ENCODE results near the gene SRPK3. TPM values are rescaled to one million over a fixed set of nuclear protein-coding genes. Genes with fewer than 3 reads are reported as not detected.

SRPK3 gene
- total RNA-seq, 1 donor: 0.36 TPM

DNA sequence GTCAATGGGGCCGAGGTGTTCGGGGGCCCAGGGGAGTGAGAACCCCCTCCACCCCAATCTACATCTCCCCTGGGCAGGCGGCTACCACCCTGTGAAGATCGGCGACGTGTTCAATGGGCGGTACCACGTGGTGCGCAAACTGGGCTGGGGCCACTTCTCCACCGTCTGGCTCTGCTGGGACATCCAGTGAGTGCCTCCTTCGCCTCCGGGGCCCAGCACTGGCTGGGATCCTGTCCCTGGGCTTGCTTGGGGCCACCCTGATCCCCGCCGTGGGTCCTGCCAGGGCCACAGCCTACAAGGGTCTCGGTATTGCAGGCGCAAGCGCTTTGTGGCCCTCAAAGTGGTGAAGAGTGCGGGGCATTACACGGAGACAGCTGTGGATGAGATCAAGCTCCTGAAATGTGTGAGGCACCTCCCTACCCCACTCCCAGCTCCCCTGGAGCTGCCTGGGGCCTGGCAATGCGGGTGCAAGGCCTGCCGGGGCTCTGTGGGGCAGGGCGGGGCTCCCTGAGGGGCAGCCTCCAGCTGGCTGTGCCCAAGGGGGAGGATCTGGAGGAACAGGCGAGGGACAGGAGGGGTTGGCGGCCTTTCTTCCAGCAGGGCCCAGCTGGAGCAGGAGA is 697 bp downstream of the SRPK3 start:
- no peaks in the 10 kb centered on the region for H4K20me1 ChIP-seq (ENCODE audit: insufficient read depth, low read length)
- H3K27me3 ChIP-seq (ENCODE audit: insufficient read depth, low read length): no peaks in the 10 kb centered on the region
- no peaks in the 10 kb centered on the region for H3K79me2 ChIP-seq (ENCODE audit: insufficient read depth, low read length)
- no peak overlapping the region for H3K4me2 ChIP-seq (ENCODE audit: insufficient read depth, low read length)
- no peak overlapping the region for H2AFZ ChIP-seq (ENCODE audit: low read length)
- TF ChIP-seq, protein P1, sequence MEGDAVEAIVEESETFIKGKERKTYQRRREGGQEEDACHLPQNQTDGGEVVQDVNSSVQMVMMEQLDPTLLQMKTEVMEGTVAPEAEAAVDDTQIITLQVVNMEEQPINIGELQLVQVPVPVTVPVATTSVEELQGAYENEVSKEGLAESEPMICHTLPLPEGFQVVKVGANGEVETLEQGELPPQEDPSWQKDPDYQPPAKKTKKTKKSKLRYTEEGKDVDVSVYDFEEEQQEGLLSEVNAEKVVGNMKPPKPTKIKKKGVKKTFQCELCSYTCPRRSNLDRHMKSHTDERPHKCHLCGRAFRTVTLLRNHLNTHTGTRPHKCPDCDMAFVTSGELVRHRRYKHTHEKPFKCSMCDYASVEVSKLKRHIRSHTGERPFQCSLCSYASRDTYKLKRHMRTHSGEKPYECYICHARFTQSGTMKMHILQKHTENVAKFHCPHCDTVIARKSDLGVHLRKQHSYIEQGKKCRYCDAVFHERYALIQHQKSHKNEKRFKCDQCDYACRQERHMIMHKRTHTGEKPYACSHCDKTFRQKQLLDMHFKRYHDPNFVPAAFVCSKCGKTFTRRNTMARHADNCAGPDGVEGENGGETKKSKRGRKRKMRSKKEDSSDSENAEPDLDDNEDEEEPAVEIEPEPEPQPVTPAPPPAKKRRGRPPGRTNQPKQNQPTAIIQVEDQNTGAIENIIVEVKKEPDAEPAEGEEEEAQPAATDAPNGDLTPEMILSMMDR (IDR thresholded peaks at IDR 0.05; ENCODE audit: extremely low read depth, low read depth, low read length): no peak
- H3K27ac ChIP-seq (ENCODE audit: low read depth, low read length): no peak overlapping the region
- H3K36me3 ChIP-seq (ENCODE audit: insufficient read depth, low read length): no peaks in the 10 kb centered on the region
- H3K4me3 ChIP-seq (ENCODE audit: insufficient read depth, low read length): no peak overlapping the region
- no peak for DNase-seq (ENCODE audit: insufficient read length, low spot score, missing footprints)
- peaks cover 2% of the 10 kb centered on the region for H3K4me1 ChIP-seq (ENCODE audit: insufficient read depth, low read length)
- H3K9me3 ChIP-seq (ENCODE audit: low read depth, low read length): no peaks in the 10 kb centered on the region

DNA sequence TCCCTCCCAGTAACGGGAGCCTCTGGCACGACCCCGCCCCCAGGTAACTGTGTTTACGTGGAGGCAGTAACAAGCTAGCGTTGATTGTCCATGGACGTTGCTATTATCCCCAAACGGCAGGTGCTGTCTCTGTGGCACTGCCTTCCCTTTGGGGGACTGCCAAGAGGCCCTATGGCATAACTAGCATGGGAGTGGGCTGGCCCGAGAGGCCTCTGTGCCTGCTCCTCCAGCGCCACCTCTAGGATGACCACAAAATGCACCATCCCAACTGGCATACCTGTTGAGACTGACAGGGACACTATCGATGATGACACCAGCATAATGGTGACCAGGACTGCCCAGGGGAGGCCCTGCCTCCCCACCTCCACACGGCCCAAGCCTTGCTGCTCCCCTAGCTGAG is 1.5 kb downstream of the SRPK3 start:
- Histone ChIP-seq H3K4me3 (ENCODE audit: insufficient read depth, low read length) (no peak overlapping the region), H3K79me2 (ENCODE audit: insufficient read depth, low read length) (no peaks in the 10 kb centered on the region), H3K36me3 (ENCODE audit: insufficient read depth, low read length) (no peaks in the 10 kb centered on the region), H3K4me2 (ENCODE audit: insufficient read depth, low read length) (no peak overlapping the region), H2AFZ (ENCODE audit: low read length) (no peak overlapping the region), H3K9me3 (ENCODE audit: low read depth, low read length) (no peaks in the 10 kb centered on the region), H3K4me1 (ENCODE audit: insufficient read depth, low read length) (peaks cover 2% of the 10 kb centered on the region), H3K27ac (ENCODE audit: low read depth, low read length) (no peak overlapping the region), H3K27me3 (ENCODE audit: insufficient read depth, low read length) (no peaks in the 10 kb centered on the region), H4K20me1 (ENCODE audit: insufficient read depth, low read length) (no peaks in the 10 kb centered on the region)
- TF ChIP-seq, protein P1 (IDR thresholded peaks at IDR 0.05; ENCODE audit: extremely low read depth, low read depth, low read length): no peak
- no peak for DNase-seq (ENCODE audit: insufficient read length, low spot score, missing footprints)

DNA sequence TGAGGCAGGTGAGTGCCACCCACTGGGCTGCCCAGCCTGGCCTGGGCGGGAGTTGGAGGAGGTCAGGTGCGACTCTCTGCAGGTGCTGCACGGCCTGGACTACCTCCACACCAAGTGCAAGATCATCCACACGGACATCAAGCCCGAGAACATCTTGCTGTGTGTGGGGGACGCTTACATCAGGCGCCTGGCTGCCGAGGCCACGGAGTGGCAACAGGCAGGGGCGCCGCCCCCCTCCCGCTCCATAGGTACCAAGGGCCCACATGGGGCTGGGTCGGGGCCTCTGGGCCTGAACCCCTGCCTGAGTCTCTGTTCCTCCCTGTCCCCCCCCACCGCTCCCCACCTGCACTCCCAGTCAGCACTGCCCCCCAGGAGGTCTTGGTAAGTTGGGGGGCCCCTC is 2.0 kb downstream of the SRPK3 start:
- Histone ChIP-seq H3K9me3 (ENCODE audit: low read depth, low read length) (no peaks in the 10 kb centered on the region), H3K4me2 (ENCODE audit: insufficient read depth, low read length) (no peak overlapping the region), H3K4me3 (ENCODE audit: insufficient read depth, low read length) (no peak overlapping the region), H4K20me1 (ENCODE audit: insufficient read depth, low read length) (no peaks in the 10 kb centered on the region), H3K27ac (ENCODE audit: low read depth, low read length) (no peak overlapping the region), H3K27me3 (ENCODE audit: insufficient read depth, low read length) (no peaks in the 10 kb centered on the region), H3K79me2 (ENCODE audit: insufficient read depth, low read length) (no peaks in the 10 kb centered on the region), H3K4me1 (ENCODE audit: insufficient read depth, low read length) (peaks cover 2% of the 10 kb centered on the region), H3K36me3 (ENCODE audit: insufficient read depth, low read length) (no peaks in the 10 kb centered on the region), H2AFZ (ENCODE audit: low read length) (no peak overlapping the region)
- TF ChIP-seq, protein P1 (IDR thresholded peaks at IDR 0.05; ENCODE audit: extremely low read depth, low read depth, low read length): no peak
- no peak for DNase-seq (ENCODE audit: insufficient read length, low spot score, missing footprints)

DNA sequence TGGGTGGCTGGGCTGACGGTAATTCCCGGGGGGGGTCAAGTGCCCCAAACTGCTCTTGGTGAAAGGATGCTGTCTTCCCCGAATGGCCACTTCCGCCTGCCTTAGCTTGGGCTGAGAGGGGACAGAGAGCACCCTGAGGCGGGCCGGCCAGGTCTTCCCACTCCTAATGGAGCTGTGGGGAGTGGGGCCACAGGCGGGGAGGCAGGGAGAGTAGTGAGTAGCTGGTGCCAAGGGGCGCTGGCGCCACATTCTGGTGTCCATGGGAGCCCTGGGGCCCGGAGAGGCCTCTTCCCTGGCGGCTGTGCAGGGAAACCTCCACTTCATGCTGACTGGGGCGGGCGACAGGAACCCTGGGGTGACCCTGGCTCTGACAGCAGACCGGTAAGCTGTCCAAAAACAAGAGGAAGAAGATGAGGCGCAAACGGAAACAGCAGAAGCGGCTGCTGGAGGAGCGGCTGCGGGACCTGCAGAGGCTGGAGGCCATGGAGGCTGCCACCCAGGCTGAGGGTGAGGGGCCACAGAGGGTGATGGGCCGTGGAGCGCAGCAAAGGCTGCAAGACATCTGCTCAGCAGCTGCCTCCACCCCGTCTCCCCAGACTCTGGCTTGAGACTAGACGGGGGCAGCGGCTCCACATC is 2.7 kb downstream of the SRPK3 start:
- H3K4me3 ChIP-seq (ENCODE audit: insufficient read depth, low read length): no peak overlapping the region
- H2AFZ ChIP-seq (ENCODE audit: low read length): no peak overlapping the region
- H3K27me3 ChIP-seq (ENCODE audit: insufficient read depth, low read length): no peaks in the 10 kb centered on the region
- no peaks in the 10 kb centered on the region for H3K9me3 ChIP-seq (ENCODE audit: low read depth, low read length)
- no peak overlapping the region for H3K4me2 ChIP-seq (ENCODE audit: insufficient read depth, low read length)
- H3K79me2 ChIP-seq (ENCODE audit: insufficient read depth, low read length): no peaks in the 10 kb centered on the region
- no peak for DNase-seq (ENCODE audit: insufficient read length, low spot score, missing footprints)
- H3K27ac ChIP-seq (ENCODE audit: low read depth, low read length): no peak overlapping the region
- H3K36me3 ChIP-seq (ENCODE audit: insufficient read depth, low read length): peaks cover 4% of the 10 kb centered on the region
- H4K20me1 ChIP-seq (ENCODE audit: insufficient read depth, low read length): no peaks in the 10 kb centered on the region
- TF ChIP-seq, protein P1 (IDR thresholded peaks at IDR 0.05; ENCODE audit: extremely low read depth, low read depth, low read length): no peak
- peaks cover 2% of the 10 kb centered on the region for H3K4me1 ChIP-seq (ENCODE audit: insufficient read depth, low read length)

Data from osteoblast (primary cell).